Stimulated activated CD4-positive, alpha-beta T cell treated with anti-CD3 and anti-CD28 coated beads, Interleukin-12 subunit alpha, Interleukin-12 subunit beta, amount 100 ng/mL, for 48 hours (primary cell): ENCODE measurements around the gene HOXA7.

ENCODE experiments used
- DNase-seq, 3 donors: peaks; one replicate each; pipeline ENCODE4 v3.0.0-alpha.2; 2020; ENCODE audit warnings: low read depth in 2 of 3, low spot score in 1 of 3

HOXA7 gene

DNA sequence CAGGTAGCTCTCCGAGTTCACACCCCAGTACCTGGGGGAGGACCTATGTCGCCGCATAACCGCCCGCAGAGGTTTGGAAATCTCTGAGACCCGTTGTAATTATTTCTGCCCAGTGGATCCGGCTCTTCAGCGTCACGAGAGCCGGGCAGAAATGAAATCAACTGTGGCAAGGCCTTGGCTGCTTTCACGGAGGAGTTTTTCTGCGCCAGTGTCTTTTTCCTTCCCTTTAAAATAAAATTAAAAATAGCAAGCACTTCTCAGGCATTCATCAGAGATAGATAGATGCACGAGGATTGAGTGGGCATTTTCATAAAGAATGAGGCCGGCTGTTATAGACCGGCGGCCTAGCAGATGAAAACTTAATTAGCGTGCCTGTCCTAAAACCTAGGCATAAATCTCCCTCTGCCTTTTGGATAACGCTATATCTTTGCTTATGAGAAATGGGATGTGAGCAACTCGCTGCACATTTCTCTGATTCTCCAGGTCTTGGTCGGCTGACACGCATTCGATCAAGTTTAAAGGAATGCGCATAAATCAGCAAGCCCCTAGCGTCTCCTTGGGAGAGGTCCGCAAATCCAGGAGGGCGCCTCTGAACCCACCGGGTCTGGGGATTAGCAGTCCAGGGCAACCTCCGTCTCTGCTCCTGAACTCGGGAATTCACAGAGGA is 37.0 kb upstream of the HOXA7 start:
- DNase-seq, result no peak

DNA sequence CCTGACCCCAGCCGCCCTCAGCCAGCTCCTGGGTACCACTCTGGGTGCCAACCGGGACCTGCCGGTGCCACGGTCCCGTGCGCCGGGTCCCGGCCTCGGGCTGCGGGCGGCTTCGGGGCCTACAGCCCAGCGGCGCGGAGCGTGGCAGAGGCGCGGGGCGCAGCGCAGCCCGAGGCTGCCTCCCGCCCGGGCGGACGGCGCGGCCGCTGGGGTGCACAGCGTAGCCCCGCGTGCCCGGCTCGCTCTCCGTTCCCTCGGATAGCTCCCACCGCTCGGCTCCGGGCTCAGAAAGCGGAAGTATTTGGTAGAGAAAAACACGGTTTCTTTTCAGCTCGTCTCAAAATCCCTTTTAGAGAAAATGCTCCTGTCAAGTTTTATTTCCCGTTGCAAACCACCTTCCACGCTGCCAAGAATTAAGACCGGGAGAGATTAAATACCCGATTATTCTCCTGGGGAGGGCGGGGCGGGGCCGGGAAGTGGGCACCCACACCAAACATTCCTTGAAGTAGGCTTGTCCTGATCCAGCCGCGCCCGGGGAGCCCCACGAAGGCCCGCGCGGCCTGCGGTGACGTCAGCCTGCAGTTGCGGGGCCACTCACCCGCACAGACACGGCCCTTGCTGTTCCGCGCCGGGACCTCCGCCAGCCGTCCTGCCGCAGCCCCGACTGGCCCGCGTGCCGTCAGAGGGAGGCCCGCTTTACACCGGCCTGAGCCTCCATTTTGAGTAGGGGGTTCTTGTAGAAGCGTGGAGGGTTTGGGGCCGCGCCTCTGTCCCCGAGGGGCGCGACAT is 36.3 kb upstream of the HOXA7 start:
- DNase-seq, result no peak

DNA sequence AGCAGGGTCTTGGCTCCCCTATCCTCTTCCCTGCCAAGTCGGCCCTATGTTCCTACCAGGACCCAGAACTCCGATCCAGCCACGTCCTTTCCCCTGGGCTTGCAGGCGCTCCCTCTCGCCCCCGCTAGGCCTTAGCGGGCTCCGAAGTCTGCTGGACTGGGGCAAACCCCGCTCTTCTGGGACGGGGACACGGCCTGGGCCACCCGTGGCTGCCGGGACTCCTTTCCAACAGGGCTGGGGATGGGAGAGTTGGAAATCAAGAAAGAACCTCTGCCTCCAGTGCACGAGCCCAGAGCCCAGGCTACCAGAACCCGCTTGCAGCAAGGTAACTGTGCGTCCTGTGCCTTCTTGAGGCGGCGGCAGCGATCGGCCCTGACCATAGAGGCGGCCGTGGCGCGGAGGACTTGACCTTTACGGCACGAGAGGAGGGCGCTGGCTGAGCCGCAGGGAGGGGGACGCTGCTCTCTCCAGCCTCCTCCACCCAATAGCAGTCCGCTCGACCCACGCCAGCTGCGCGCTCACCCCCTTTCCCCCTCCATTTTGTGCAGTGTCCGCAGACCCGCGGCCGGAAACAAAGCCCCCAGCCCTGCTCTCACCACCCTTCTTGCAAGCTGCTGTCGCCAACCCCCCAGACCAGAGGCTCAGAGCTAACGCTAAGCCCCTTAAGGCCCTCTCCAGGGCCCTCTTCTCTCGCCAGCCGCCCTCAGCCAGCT is 35.5 kb upstream of the HOXA7 start:
- DNase-seq, result no peak

DNA sequence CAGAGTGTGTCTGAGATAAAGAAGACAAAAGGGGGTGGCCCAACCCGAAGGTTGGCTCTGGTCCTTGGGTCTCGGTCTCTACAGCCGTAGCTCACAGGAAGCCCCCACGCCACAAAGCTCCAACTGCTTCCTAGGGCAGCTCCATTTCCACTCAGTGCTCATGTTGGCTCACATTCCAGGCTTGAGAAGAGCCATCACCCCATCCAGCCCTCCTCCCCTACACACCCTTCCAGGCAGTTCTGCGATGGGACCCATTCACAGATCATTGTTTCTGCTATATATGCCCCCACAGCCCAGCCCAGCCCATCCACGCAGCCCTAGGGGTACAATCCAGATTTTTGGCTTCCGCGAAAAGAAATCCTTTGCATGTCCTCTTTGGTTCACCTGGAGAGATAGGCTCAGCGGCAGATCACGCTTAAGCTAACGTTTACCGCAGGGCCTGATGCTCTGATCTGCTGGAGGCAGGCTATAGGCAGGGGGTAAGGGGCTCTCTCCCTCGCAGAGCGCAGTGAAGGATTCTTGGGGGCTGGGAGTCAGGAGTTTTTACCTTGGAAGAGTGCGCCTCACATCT is 34.8 kb upstream of the HOXA7 start:
- DNase-seq, result no peak

DNA sequence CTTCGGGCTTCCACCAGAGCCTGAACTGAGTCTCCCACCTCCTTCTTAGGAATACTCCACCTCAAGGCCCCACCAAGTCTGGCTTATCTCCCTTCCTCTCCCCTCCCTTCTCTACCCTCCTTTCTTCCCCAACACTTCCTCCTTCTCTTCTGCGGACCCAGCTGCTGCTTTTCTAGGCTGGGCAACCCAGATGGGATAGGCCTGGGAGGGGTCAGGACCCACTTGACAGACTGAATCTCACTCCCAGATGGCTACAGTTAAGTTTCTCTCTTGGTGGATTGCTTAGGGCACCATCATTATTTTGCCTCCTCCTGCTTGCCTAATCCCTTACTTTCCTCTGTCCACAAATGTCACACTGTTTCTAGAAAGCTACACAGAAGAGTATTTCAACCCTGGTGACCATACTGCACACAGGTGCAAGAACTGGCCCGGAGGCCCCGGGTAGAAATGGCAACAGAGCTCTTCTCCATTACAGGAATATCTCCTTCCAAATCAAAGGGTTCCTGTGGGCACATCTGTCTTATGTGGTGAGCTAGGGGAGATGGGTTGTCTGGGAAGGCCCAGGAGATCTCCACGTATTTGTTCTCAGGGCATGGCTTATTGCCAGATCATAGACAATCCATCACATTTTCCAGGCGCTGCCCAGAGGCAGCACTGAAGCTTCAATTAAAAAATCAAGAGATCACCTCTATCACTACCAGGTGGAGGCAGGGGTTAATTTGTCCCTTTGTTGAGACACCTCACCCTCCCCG is 33.7 kb upstream of the HOXA7 start:
- no peak for DNase-seq

DNA sequence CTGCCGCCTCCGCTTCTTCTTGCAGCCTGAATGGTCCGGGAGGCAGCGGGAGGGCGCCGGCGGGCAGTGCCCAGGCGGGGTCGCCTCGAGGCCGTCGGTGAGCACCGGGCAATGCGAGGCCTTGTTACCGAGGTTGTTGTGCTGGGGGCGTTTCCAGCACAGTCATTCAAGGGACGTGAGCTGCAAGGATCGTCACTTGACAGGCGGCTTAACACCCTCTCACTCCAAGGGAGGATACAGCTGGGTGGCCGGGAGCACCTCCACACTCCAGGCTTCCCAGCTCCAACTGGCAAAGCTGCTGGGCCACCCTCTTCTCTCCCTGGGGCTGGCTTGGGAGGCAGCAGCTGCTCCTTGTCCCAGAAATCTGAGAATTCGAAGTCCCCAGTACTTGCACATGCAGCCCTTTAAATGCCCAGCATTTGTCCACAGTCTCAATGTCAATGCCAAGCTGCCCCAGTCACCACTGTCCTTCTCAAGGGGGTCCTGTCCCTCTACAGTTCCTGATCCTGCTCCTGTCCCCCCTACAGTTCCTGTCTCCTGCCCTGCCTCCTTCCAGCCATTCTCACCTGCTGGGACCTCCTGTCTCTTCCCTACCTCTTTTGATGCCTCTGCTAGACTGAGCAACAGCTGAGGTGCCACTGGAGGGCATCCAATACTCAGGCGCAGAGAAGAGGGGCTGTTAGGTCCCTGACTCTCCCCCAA is 33.0 kb upstream of the HOXA7 start:
- DNase-seq, result no peak

DNA sequence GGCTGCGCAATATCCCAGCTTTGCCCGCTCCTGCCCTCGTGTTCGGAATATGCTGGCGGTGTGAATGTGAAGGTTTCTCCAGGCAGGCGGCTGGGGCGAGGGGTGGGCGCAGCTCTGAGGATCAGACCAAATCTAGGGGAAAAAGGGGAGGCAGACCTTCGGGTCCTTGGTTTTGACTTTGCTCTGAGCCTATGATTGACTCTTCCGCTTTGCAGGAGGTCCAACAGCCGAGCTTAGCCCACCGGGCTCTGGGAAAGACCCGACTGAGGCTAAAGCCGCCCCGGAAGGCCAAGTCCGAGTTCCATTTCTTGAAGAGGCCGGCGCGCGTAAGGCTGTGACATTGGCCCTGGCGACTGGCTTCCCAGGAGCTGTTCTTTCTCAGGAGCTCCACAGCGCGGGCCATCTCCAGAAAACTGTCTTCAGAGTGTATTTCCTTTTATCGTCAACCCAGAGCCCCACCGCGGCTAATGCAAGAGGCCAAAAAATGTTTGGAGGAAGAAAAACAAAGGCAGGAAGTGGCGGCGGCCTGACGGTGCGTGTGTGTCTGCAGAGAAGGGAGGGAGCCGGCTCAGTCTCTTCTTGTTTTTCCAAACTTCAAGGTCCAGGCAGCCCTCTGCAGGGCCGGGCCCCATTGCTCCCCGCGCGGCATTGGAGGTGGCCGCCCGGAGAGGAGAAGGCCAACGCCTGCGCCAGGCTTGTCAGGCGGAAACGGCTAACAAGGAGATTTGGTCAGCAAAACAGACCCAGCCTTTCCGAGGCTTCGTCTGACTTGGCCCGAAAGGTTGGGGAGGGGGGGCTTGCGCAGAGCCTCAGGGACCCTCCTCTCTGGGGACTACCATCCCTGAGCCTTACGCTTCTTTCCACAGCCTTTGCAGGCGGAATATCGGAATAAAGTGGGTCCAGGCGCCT is 32.2 kb upstream of the HOXA7 start:
- no peak for DNase-seq

DNA sequence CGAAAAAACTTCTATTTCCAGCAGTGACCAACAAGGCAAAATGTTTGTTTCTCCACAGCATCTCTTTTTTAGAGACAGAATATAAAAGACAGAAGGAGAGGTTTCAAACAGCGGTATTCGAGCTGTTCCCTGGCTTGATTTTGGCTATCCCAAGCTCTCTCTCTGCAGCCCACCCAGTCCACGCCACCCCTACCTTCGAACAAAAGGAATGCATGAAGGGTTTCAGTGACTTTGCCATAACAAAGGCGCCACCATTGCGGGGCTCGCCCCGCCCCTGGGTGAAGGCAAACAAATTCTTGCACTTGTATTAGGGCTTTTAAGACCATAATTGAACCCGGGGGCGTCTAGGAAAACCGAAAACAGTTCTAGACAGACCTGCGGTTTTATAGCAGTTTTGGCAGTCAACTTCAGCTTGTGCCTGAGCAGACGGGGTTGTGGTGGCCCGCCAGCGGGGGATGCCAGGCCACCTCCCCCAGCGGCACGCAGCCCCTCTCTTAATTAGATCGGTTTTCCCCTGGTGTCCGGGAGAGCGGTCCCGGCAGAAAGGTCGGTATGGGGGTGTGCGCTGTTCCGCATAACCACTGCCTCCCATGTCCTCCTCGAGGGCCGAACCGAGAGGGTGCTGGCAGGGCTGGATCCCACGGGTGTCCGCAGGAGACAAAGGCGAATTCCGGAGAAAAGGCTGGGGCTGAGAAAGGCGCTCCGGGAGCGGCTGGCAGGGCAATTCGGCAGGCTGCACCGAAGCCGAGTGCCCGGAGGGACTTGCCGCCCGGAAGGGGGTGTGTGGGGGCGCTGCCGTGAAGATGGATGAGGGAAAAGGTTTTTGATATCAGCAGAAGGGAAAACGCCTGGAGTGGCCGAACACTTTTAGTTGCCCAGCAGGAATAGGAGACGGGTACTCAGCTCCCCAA is 31.3 kb upstream of the HOXA7 start:
- DNase-seq, result no peak

DNA sequence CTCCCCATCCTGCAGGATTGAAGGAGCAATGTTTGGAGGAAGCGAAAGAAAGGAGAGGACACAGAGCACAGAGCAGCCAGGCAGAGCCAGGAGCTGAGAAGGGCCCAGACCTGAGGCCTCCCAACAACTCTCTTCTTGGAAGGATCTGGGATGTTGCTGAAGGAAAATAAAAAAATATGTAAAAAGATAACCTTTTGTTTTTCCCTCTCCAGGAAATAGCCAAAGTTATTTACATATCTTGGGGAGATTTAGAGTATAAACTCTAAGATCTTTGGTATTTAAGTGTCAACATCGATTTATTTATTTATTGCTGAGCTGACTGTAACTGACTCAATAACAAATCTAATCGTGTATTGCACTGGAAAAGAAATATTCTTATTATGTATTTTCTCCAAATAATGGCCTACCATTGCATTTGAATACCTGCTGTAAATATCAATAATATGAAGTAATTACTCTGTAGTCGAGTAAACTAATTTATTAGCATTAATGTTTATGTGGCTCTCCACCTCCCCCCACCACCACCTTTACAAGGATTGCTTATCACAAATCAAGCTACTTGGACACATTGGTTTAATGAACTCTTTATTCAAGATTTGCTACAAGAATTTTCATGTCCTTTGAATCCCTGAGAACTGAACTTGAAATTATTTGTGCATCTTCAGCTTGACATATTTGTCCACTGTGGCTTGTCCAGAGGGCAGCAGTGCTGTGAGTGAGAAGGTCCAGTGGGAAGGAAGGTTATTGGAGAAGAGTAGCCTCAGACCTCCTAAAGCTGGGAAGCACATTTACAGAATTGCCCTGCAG is 30.4 kb upstream of the HOXA7 start:
- DNase-seq, result no peak

DNA sequence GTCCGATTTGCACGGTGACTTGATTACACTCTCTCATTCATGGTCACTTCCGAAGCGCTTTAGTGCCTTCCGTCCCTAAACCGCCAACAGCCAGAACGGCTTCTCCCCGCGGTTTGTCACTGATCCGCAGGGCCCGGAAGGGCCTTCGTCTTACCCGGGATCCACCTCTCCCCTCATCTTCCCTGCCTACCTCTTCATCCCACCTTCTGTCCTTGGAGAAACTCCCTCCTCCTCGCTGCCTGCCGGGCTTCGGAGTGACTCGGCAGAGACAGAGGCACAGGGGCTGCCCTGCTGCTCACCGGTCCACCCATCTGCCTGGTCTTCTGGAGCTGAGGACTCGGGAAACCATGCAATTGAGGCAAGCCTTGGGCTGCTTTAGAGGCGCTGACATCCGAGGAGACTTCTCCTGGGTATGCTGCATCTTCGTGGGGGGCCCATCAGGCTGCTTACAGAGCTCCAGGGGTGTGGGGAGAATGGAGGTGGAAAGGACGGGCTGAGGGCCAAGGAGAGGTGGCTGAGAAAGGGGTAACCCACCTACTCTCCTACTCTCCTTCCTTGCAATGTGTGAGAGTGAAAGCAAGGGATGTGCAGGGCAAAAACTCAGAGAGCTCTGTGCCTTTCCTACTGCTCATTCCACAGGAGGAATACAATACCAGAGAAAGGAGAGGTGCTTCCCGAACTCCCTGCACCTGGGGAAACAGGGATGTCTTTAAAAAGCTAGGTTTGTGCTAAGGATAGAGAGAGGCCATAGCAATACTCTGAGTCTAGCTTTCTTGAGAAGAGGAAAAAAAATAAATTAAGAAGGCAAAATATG is 29.6 kb upstream of the HOXA7 start:
- DNase-seq, result no peak

DNA sequence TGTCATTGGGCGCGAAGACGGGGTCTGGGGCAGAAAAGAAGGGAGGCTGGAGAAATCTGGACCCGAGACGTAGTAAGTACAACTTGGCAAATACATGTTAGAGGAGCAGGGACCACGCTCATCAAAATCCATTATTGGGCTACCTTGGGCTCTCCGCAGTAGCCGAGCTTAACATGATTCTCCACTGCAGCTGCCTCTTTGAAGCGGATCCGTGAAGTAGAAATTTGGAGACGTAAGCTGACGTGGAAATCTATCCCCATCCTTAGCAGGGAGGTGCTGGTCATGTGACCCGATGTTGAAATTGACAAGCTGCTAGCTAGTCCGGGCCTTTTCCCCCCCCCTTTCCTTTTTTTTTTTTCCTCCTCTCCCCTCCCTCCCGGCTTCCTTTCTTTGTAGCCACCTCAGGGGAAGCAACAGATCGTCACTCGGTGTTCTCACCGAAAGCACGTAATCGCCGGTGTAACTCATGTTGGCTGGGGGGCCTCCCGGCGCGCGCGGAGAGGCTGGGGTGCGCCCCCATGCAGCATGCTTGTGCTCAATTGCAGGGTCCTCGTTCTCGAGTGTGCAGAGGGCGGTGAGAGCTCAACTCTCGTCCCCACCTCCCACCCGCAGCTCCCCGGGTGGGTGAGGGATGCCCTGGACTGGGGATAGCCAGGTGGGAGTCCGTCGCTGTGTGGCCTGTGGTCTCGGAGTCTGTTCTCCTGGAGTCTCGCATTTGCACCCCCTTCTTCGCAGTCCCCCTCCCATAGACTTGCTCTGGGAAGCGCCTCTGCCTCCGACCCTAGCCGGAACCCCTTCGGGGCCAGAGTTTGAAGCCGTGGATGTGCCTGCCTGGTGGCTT is 28.8 kb upstream of the HOXA7 start, which contains the start of gene HOXA11:
TSS of gene HOXA11 (minus strand) at position 220 of the 841 bp plus-strand sequence. CDS start at position 132, 88 bp downstream.
- no peak for DNase-seq

DNA sequence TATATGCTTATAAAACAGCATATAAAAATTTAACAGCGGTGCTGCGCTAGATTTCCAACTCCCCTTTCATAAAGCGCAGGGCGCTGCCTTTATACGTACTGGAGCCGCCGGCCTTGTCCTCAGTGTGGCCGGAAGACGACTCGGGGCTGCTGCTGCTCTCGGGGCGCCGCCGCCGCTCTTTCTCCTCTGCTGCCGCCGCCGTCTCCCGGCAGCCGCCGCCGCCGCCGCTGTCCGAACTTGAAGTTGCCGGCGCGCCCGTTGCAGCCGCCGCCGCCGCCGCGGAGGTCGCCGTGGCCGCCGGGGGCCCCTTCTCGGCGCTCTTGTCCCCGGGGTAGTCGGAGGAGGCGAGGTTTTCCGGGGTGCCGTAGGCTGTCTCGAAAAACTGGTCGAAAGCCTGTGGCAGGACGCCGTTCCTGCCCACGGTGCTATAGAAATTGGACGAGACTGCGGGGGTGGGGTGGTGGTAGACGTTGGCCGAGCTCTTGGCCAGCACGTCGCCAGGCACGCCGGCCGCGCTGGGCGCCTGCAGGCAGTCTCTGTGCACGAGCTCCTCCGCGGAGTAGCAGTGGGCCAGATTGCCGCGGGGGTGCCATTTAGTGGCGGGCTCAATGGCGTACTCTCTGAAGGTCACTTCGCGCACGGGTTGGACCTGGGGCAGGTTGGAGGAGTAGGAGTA is 28.0 kb upstream of the HOXA7 start:
- DNase-seq, result no peak

DNA sequence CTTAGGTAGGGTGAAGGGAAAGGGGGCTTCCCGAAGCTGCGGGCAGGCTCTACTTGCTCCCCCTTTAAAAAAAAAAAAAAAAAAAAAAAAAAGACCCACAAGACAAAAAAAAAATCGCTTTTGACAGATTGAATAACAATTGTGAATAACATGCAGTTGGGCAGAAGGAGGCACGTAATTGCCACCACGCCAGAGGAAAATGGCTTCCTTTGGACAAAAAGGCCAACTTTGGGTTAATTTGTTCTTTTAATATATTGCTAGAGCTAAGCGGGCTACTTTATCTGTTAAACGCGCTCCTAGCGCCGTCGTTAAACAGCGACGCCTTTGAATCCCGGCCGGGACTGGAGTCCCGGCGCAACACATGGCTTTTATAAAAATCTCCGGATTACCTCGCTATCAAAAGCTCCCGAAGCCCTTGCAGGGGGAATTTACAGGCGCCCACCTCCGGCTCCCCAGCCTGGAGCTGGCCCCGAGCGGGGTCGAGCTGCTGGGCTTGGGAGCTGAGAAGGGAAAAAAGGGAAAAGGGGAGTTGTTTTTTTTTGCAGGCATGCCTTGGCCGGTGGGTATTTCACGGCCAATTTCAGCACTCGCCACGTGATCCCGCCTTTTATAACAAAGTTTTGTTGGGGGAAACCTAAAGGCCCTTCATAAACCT is 27.3 kb upstream of the HOXA7 start:
- no peak for DNase-seq

DNA sequence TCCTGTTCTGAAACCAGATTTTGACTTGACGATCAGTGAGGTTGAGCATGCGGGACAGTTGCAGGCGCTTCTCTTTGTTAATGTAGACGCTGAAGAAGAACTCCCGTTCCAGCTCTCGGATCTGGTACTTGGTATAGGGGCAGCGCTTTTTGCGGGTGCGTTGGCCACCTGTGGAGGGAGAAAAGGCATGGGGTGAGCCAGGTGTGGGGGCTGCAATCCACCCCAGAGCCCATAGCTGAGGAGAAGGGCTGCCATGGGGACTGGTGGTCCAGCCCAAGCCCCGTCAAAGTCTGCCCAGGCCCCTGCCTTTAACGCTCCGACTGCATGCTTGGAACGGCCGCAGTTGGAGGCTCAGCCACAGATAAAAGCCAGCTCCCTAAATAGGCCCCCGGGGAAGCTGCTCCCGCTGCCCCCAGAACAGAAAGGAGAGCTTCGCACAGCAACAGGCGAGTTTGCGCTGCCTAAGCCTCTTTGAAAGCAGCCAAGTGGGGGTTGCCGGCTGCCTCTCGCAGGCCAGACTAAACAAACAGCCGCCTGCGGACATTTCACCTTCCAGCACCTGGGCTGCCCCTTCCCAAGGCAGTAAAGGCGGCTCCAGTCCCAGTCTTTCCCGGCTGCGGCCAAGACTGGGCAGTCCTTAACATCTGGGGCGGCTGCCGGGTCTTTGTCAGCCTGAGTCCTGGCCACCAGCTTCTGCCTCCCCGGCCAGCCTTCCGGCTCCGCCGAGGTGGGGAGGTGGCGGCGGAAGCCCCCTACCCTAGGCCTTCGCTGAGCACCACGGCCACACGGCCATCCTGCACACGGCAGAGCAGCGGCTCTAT is 26.6 kb upstream of the HOXA7 start:
- DNase-seq, result no peak
